Epithelial cell of proximal tubule (primary cell): ENCODE measurements around the gene FXYD6. TPM values are rescaled to one million over a fixed set of nuclear protein-coding genes. Genes with fewer than 3 reads are reported as not detected.

ENCODE experiments used
- DNase-seq: peaks from one replicate; pipeline ENCODE4 v3.0.0-alpha.2; 2011; ENCODE audit warnings: low read depth
- H3K4me3 ChIP-seq: 2 replicates; pipeline ENCODE4 v1.5.1; 2011; ENCODE audit warnings: low read depth, mild to moderate bottlenecking, low read length
- CTCF ChIP-seq: conservative IDR thresholded peaks from 2 replicates; pipeline ENCODE4 v1.5.1; 2012; ENCODE audit warnings: low read depth, mild to moderate bottlenecking, low read length
- total RNA-seq: library from RNA; depleted of rRNA; stranded (reverse); fragments of >200 nt; gene quantifications from 2 replicates; pipeline ENCODE4 v1.2.3, GENCODE V29; 2015

Gene FXYD6
- total RNA-seq, 1 donor from 2014 or later, result 71.2 TPM

- no peak for DNase-seq
- TF ChIP-seq CTCF, result no peak
- no peak overlapping the region for H3K4me3 ChIP-seq
These were observed 45.0 kb upstream of the FXYD6 start for GRCh38 chr11:117921456-117921855.

GRCh38 chr11:117919781-117920221, 43.3 kb upstream of the FXYD6 start:
- DNase-seq, result no peak
- H3K4me3 ChIP-seq, result no peak overlapping the region
- TF ChIP-seq CTCF, result no peak

- no peak overlapping the region for H3K4me3 ChIP-seq
- TF ChIP-seq CTCF, result no peak
- no peak for DNase-seq
These were observed 42.9 kb upstream of the FXYD6 start for GRCh38 chr11:117919341-117919740.

GRCh38 chr11:117918366-117919255, 42.2 kb upstream of the FXYD6 start:
- no peak for DNase-seq
- no peak for TF ChIP-seq CTCF
- H3K4me3 ChIP-seq, result no peak overlapping the region

GRCh38 chr11:117917591-117918151, 41.2 kb upstream of the FXYD6 start:
- TF ChIP-seq CTCF, result no peak
- DNase-seq, result no peak
- H3K4me3 ChIP-seq, result no peak overlapping the region

- H3K4me3 ChIP-seq, result no peak overlapping the region
- no peak for TF ChIP-seq CTCF
- no peak for DNase-seq
These were observed 40.5 kb upstream of the FXYD6 start for GRCh38 chr11:117916956-117917355.
